GM12872 (cell line): ENCODE measurements around the gene PLEKHM3.

Experiments
- TF ChIP-seq, protein P1 (sequence below): IDR thresholded peaks from 3 replicates; pipeline ENCODE4 v1.5.1; 2011; ENCODE audit warnings: low read depth, mild to moderate bottlenecking, low read length, moderate library complexity; ENCODE audit not compliant: insufficient read depth

PLEKHM3 gene

DNA sequence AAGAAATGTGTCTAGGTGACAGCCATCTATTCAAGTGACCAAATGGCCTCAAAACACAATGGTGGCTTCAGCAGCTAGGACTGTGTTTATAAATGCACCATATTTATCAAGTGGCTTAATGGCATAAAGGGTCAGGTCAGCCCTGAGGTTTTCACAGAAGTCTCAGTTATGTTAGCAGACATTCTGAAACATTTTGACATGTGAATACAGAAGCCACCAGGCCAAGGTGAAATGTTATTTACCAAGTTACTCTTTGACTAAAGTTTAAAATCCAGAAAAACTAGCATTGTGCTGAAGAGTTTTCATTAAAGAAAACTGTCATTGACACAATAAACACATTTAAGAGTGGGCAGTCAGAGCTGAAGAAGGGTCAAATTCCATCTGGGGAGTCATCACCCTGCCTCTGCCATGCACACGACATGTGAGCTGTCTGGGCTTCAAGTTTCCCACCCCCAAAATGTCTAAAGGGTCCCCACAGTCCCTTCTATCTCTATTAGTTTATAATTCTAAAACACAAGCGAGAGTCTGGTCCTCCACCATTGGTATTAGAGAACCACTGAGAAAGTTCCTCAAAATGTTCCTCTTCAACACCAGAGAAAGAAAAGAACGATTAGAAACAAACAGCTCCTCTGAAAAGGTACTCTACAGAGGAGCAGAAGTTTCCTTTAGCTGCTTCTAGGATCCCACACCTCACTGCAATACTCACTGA, 178.1 kb downstream of the PLEKHM3 start:
- TF ChIP-seq, protein P1, sequence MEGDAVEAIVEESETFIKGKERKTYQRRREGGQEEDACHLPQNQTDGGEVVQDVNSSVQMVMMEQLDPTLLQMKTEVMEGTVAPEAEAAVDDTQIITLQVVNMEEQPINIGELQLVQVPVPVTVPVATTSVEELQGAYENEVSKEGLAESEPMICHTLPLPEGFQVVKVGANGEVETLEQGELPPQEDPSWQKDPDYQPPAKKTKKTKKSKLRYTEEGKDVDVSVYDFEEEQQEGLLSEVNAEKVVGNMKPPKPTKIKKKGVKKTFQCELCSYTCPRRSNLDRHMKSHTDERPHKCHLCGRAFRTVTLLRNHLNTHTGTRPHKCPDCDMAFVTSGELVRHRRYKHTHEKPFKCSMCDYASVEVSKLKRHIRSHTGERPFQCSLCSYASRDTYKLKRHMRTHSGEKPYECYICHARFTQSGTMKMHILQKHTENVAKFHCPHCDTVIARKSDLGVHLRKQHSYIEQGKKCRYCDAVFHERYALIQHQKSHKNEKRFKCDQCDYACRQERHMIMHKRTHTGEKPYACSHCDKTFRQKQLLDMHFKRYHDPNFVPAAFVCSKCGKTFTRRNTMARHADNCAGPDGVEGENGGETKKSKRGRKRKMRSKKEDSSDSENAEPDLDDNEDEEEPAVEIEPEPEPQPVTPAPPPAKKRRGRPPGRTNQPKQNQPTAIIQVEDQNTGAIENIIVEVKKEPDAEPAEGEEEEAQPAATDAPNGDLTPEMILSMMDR, result no peak

DNA sequence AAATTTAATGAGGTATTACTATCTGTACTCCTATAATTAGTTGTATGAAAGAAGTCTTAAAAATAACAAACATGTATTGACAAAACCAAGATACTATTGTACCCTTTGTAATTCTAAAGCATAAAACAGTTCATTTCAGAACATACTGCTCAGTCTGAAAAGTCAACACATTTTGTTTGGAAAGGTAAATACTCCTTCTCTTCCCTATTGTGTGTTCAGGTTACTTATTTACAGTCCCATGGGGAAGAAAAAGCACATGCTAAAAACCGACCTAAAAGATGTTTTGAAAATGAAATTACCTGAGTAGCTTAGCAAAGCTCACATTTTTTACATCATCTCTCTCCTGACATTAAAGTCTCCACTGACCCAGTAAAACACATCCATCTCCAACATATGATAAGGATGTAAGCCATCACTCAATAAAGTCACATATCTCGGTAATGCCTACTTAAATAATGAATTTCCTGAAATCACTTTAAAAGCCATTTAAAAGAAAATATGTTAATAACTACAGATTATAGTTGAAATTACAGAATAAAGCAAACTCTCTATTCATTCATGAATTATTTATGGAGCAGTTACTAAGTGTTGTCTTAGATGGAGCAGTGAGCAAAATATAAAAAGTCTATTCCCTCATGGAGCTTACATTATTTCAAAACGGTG, 180.0 kb downstream of the PLEKHM3 start:
- TF ChIP-seq, protein P1, result no peak

DNA sequence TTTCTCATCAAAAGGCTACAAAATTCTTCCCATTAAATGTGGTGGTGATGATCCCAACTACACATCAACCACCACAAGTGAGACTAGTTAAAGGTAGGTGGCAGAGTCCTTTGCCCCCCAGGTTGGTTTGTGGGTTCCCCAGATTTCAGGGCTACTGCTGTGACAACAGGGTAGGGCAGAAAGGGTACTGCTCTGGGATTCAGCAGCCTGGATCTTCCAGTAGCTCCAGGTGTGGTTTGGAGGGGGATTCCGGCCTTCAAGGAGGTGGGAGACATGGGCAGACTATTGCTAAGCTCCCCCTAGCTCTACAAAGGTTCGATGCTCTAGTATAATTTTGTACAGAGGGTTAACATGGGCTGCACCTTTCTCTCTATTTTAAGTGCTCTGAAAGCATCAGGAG, 180.7 kb downstream of the PLEKHM3 start:
- TF ChIP-seq, protein P1, result no peak

DNA sequence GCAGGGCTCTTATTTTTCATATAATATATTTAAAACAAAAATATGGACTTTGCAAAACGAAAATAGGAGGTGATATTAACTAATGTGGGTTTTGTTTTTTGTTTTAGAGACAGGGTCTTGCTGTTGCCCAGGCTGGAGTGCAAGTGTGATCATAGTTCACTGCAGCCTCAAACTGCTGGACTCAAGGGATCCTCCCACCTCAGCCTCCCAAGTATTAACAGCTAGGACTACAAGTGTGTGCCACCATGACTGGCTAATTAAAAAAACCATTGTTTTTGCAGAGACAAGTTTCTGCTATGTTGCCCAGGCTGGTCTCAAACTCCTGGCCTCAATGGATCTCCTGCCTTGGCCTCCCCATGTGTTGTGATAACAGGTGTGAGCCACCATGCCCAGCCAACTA, 185.2 kb downstream of the PLEKHM3 start:
- TF ChIP-seq, protein P1, result no peak

DNA sequence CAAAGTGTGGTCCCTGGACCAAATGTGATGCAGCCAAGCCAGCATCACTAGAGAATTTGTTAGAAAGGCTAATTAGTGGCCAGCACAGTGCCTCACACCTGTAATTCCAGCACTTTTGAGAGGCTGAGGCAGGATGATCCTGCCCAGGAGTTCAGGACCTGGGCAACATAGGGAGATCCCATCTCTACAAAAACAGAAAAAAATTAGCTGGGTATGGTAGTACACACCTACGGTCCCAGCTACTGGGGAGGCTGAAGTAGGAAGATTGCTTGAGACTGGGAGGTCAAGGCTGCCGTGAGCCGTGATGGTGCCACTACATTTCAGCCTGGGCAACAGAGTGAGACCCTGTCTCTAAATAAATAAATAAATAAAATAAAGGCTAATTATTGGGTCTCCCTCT, 185.8 kb downstream of the PLEKHM3 start:
- TF ChIP-seq, protein P1, result no peak

DNA sequence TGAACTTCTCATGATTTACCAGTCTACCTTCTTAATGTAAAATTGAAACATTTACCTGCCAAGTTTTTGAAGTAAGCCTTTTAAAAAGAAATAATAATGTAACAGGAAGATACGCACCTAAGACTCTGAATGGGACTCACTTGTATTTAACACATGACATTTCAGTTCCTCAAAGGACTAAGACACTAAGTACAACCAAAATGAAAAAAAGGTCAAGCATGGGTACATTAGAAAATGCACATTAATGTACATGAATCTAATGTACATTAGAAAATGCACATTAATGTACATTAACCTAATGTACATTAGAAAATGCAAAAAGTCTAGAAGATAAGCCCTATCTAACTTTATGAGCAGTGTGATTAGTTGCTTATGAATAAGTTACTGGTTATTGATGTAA, 186.3 kb downstream of the PLEKHM3 start:
- TF ChIP-seq, protein P1, result no peak

DNA sequence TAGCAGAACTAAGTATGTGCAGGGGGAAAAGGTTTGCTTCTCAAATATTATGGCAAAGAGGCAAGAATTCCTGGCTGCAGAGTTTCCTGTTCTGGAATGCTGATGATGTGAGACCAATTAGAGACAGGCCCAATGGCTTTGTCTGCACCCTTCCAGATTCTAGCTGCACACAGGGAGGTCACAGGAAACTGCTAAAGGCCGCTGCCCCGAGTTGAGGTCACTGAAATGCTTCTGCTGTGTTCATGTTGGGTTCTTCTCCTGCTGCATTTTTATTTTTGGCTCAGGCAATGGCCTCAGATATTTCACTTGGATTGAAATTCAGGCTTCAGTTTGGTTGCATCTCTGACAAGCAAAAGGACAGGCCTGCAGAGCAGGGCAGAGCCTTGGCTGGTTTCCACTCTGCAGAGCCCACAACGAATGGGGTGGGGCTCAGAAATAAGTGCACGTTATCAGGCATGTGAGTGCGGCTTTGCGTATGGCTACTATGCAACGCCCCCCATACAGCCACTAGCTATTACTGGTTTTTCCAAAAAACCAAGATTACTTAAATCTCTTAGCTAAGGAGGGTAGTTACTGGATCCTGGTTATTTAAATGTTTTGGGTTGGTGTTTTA, 188.7 kb downstream of the PLEKHM3 start:
- TF ChIP-seq, protein P1, result no peak
